Stimulated activated CD4-positive, alpha-beta T cell treated with anti-CD3 and anti-CD28 coated beads, Interleukin-4, amount 100 ng/mL, for 1 hour (primary cell): ENCODE data around the gene GNG3.
"Not testable (repeated sequence)": the region's sequence is repeated elsewhere in the genome, so short reads cannot be mapped to it uniquely, and the experiment has no call there.

Experiments used
- DNase-seq: peaks from one replicate; pipeline ENCODE4 v3.0.0-alpha.2; 2020

Gene GNG3

DNA sequence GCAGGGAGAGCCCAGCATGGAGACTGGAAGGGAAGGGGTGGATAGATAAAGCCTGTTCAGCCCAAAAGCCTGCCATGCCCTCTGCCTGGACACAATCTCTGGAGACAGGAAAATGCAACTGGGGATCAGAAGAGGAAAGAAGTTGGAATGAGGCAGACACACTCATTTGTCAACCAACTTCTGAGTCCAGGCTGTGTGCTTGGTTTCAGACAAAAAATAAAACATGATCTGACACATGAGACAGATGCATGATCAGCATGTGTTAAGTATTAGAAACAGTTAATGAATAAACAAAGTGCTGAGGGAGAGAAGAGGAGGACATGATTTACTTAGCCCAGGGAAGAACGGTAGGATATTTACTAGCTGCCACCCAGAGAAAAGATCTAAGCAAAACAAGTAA is 19.0 kb upstream of the GNG3 start:
- no peak for DNase-seq

DNA sequence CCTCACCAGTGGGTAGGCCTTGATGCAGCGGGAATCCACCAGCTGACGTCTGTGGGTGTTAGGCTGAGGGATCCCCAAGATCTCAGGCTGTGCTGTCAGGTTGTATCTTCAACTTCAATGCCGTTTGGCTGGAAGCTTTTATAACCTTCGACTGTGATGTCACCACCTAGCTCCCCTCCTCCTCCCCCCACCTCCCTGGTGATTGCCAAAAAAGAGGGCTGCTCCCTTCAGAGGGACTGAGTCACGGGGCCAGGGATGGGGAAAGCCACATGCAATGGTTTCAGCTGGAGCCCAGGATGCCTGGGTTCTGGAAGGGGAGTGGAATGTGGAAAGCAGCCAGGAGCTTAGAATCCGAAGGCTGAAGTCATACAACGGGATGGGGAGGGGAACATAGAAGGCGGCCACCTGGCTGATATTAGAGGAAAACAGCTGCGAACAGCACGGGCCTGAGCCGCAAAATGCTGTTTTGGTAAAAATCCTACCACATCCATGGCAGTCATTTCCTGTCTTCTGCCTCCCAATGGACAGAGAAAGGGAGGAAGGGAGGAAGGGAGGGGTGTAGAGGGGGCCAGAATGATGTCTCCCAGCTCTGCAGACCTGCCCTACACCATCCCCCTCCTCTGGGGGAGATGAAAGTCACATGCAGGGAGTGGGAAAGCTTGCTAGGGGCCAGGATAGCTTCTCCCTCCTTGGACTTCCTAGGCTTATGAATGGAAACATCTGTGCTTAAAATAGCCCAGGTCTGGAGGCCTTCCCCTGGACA is 17.9 kb upstream of the GNG3 start, which contains the start of gene LRRN4CL:
Gene LRRN4CL (minus strand): TSS at position 110 of the 763 bp plus-strand sequence. CDS start 1,022 bp downstream, outside the sequence.
- no peak for DNase-seq

DNA sequence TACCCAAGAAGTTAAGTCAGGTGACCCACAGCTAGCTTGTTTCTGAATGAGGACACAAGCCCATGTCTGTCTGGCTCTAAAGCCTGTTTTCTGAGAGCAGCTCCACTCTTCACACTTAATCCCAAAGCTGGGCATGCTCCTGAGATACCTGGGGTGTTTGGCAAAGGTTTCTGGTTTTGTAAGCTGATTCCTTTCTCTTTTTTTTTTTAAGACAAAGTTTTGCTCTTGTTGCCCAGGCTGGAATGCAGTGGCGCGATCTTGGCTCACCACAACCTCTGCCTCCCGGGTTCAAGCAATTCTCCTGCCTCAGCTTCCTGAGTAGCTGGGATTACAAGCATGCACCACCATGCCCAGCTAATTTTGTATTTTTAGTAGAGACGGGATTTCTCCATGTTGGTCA is 13.9 kb upstream of the GNG3 start:
- not testable (repeated sequence) for DNase-seq

DNA sequence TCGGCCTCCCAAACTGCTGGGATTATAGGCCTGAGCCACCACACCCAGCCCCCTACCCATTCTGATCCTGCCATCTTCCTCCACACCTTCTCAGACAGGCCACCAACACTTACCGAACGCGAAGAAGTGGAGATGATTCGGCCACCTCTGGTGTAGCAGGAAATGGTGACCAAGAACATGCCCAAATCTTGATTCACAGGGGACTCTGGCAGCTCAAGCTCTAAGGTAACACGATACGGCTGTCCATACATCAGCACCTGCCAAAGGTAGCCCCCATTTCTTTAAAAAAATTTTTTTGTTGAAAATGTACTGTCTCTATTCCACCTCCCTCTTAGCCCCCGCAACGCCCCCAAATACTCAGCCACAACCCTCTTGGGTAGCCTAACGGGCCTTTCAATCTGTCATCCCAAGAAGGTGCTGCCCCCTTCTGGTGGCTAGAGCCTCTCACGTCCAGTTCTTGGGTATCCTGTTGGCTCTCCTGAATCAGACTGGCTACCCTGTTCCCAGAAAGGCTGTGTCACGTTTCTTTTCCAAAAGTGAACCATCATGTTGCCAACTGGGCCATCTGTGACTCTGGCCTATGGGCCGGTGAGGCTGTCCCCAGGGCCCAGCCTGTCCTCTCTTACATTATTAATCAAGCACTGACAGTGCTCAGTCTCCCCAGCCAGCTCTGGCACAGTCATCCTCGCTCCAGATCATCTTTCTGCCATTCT is 12.9 kb upstream of the GNG3 start:
- peak; percentile 74 for DNase-seq

DNA sequence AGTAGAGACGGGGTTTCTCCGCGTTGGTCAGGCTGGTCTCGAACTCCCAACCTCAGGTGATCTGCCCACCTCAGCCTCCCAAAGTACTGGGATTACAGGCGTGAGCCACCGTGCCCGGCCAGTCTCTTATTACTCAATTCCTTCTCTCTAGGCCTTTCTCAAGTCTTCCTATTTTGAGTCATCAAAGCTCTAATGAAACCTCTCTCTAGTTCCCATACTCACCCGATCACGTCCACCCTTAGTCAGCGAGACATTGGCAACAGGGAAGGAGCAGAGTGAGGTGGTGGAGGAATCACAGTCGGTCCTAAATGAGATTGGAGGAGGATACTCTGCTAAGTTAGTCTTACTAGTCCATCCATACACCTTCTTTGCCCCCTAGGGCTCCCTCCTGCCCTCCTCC is 5.2 kb upstream of the GNG3 start:
- no peak for DNase-seq

- not testable (repeated sequence) for DNase-seq
Observed at GRCh38 chr11:62703921-62704320, 3.6 kb upstream of the GNG3 start.

- DNase-seq = no peak
Observed at GRCh38 chr11:62705413-62705812, 2.1 kb upstream of the GNG3 start.

DNA sequence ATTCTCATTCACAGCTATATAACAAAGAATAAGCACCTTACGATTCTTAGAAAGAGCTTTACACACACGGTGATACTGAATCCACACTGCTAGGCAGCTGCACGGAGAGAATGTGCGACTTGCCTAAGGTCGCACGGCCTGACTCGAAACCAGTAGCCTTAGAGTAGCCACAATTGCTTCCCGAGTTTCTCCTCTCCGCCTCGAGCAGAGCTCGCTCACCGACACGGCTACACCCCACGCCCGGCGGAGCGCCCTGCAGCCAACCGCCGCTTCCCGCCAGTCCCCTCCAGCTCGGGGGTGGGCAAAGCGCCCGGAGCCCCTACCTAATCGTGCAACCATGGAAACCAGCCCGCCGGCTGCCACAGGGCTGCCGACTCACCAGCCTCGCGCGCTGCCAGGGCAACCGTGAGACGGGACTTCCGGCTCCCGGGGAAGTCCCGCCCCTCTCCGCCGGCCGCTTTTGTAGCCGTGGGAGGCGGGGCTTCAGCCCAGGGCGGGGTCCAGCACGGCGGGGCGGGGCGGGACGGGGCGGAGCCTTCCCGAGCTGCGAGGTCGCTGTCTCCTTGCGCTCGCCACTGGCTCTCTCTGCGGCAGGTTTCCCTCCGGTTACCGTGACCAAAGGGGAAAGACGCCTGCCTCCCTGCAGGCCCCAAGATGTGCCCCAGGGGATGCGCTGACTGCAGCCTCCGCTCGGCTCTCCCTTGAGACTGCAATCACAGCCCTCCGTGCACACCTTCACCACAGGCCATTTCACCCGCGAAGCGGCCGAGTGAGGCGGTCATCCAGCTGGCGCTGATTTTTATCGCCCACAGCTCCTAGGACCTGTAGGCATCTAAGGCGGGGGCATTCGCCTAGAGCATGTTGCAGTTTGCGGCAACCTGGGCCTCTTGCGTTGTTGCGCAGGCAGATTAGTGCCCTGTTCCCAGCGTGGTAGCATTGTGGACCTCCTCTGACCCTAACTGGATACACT is 1.3 kb upstream of the GNG3 start:
- peak; percentile 95 for DNase-seq

DNA sequence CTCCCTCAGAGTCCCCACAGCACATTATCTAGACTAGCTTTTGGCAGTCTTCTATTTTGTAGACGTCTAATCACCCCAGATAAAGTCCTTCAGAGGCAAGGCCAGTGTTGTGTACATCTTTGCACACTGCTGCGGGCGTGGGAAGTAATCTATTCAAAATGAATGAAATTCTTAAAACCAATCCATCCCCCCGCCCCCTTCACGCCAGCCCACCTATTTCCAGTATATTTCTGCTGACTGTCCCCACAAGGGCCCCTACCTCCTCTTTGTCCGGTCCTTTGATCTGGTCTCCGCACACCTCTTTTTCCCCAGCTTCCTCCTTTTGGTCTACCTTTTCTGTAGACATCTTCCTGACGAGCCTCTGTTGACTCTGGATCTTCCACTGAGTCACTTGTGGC is 627 bp upstream of the GNG3 start:
- no peak for DNase-seq

DNA sequence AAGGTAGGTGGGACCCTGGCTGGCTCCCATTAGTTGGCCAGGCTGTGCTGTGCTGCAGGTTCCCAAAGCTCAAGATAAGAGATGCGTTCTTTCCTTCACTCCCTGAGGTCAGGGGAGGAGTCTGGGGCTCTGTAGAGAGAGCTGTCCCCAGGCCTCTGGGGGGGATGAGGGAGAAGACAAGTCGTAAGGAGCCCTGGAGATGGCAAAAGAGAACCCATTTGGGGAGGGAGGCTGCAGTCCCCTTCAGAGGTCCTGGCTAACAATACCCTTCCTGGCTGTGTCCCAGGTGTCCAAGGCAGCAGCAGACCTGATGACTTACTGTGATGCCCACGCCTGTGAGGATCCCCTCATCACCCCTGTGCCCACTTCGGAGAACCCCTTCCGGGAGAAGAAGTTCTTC is 916 bp downstream of the GNG3 start:
- no peak for DNase-seq

- peak; percentile 53 for DNase-seq
Observed at GRCh38 chr11:62708793-62709192, 1.3 kb downstream of the GNG3 start.

DNA sequence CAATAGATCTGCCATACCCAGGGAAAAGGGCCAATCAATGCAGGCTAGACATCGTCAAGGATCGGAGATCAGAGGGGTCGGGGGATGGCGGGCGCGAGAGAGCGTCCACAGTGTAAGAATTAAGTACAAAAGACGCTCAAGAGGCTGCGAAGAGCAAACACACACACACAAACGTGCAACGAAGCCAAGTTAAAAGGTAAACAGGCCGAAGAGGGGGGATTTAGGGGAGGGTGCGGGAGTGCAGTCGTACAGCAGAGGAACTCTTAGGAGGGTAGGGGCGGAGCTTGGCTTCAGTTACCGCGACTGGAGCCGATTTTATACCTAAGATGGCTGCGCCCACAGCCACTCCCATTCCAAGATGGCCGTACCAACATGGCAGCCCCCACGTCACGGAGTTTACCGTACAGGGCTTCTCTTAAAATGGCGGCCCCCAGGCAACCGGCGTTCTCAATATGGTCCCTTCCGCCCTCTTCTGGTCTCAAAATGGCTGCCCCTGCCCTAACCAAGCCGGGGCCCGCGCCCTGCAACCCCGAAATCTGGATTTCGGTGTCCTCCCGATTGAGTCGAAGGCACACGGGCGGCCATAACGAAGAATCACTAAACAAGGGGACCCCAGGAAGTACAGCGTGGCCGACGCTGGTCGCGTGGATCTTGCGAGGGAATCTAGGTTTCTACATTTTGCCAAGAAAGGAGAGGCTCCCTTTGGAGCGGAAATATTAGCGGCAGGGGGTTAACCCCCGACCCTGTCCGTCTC is 1.9 kb downstream of the GNG3 start:
- DNase-seq = peak; percentile 93

GRCh38 chr11:62710001-62710345 is 2.5 kb downstream of the GNG3 start:
- DNase-seq = peak; percentile 21

- DNase-seq = no peak
Observed at GRCh38 chr11:62712276-62712812, 4.9 kb downstream of the GNG3 start.

DNA sequence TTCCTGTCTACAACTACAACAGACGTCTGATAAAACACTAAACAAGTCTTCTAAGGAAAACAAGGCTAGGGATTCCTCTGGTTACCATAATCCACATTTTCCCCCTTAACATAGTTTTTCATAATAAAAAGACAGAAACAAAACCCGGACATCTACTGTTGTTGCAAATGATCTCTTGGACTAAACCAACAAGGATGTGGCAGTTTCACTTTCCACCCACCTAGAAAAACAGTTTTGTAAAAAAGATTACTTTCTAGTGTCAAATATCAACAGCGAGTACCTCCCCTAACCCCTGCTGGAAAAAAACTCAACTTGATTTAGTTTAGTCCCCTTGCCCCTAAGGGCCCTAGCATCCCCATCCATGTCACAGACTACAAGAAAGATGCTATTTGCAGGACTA is 5.4 kb downstream of the GNG3 start:
- no peak for DNase-seq

DNA sequence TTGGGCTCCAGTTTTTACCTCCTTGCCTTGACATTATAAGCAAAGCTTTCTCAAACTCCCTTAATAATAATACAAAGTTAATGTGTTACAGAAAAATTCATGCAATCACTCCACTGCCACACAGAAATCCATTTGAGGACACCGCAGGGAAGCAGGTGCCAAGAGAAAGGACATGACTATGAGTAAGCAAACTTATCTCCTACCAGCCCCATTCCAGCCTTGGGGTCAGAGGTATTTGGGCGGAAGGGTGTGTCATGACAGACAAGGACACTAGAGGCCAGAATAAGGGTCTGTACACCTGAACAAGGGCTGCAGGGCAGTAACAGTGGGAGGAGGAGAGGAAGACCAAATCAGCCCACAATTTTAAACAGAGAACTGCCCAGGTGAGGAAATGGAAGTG is 5.9 kb downstream of the GNG3 start:
- DNase-seq = no peak

- DNase-seq = no peak
Observed at GRCh38 chr11:62715150-62716130, 8.0 kb downstream of the GNG3 start.

DNA sequence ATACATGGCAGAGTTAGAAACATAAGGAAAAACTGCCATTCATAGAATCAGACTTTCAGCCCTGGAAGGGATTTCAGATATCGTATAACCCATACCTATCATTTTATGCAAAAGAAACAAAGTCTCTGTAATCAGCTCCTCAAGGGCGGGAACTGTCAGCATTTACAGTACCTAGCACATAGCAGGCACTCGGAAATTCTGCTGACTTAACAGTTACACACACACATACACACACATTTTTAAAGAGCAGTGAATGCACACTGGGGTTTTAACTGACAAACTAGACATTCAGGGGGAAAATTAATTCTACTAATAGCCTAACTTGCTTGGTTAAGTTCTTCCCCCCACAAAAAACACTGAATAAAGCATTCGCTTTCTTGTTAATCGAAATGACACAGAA is 8.7 kb downstream of the GNG3 start:
- no peak for DNase-seq

GRCh38 chr11:62716816-62717215 is 9.3 kb downstream of the GNG3 start:
- no peak for DNase-seq

- DNase-seq = no peak
Observed at GRCh38 chr11:62719302-62719978, 12.0 kb downstream of the GNG3 start.
